Peyer's patch (tissue), 4 donors: Measurements from ENCODE around the gene PDE3A. TPM values are rescaled to one million over a fixed set of nuclear protein-coding genes. Genes with fewer than 3 reads are reported as not detected.

Source experiments
- DNase-seq, 3 donors: peaks; one replicate each; pipeline ENCODE4 v3.0.0-alpha.2; 2017 to 2019
- H3K27ac ChIP-seq, 4 donors: fragments of 200-600 bp; sonication (generic); one replicate each; pipeline ENCODE4 v1.5.1; 2016 to 2019
- H3K27me3 ChIP-seq, 2 donors: fragments of 200-600 bp; sonication (generic); one replicate each; pipeline ENCODE4 v1.5.1; 2019
- H3K36me3 ChIP-seq, 3 donors: fragments of 200-600 bp; sonication (generic); one replicate each; pipeline ENCODE4 v1.5.1; 2016 to 2019
- H3K4me1 ChIP-seq, 4 donors: fragments of 200-600 bp; sonication (generic); one replicate each; pipeline ENCODE4 v1.5.1; 2016 to 2019
- H3K4me3 ChIP-seq, 4 donors: fragments of 200-600 bp; sonication (generic); 1 replicate in 3 of 4; 2 replicates in 1 of 4; pipeline ENCODE4 v1.5.1; 2016 to 2019; ENCODE audit warnings: mild to moderate bottlenecking in 1 of 4
- H3K9me3 ChIP-seq, 4 donors: fragments of 200-600 bp; sonication (generic); one replicate each; pipeline ENCODE4 v1.5.1; 2016 to 2019; ENCODE audit warnings: mild to moderate bottlenecking in 1 of 4
- POLR2A ChIP-seq, 2 donors: fragments of 450-650 bp; IDR thresholded peaks; one replicate each; pipeline ENCODE4 v1.5.1; 2017; ENCODE audit warnings: antibody characterized with exemption in 2 of 2, mild to moderate bottlenecking in 2 of 2, moderate library complexity in 2 of 2
- total RNA-seq, 4 donors: library from RNA; depleted of rRNA; stranded (reverse); fragments of >200 nt; gene quantifications; one replicate each; pipeline ENCODE4 v1.1.0, GENCODE V29; 2016
- TF ChIP-seq, protein P1 (sequence below), 6 experiments: fragments of 450-650 bp in 4 of 6; fragments of 200-600 bp in 2 of 6; sonication (generic) in 1 of 6; IDR thresholded peaks; one replicate each; pipeline ENCODE4 v1.5.1; 2017 to 2019; ENCODE audit warnings: antibody characterized with exemption in 6 of 6, mild to moderate bottlenecking in 3 of 6, moderate library complexity in 1 of 6

PDE3A gene
- total RNA-seq, 4 donors from 2014 or later = 17.3 to 144 (median 120) TPM

DNA sequence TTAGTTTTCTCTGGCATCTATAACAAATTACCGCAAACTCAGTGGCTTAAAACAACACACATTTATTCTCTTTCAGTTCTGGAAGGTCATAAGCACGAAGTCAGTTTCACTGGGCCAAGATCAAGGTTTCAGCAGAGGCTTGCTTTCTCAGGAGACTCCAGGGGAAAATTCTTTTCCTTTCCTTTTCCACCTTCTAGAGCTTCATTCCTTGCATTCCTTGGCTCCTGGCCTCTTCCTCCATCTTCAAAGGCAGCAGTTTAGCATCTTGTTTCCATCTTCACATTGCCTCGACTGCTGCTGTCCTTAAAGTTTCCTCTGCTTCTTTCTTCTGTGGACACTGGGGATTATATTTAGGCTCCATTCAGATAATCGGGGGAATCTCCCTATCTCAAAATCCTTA, 106.1 kb downstream of the PDE3A start:
- Histone ChIP-seq H3K4me1 (no peaks in the 10 kb centered on the region), H3K27me3 (no peaks in the 10 kb centered on the region), H3K4me3 (no peak overlapping the region), H3K9me3 (no peaks in the 10 kb centered on the region), H3K36me3 (no peaks in the 10 kb centered on the region), H3K27ac (no peak overlapping the region)
- DNase-seq = no peak
- no peak for TF ChIP-seq POLR2A (IDR thresholded peaks at IDR 0.05)
- TF ChIP-seq, protein P1, sequence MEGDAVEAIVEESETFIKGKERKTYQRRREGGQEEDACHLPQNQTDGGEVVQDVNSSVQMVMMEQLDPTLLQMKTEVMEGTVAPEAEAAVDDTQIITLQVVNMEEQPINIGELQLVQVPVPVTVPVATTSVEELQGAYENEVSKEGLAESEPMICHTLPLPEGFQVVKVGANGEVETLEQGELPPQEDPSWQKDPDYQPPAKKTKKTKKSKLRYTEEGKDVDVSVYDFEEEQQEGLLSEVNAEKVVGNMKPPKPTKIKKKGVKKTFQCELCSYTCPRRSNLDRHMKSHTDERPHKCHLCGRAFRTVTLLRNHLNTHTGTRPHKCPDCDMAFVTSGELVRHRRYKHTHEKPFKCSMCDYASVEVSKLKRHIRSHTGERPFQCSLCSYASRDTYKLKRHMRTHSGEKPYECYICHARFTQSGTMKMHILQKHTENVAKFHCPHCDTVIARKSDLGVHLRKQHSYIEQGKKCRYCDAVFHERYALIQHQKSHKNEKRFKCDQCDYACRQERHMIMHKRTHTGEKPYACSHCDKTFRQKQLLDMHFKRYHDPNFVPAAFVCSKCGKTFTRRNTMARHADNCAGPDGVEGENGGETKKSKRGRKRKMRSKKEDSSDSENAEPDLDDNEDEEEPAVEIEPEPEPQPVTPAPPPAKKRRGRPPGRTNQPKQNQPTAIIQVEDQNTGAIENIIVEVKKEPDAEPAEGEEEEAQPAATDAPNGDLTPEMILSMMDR (IDR thresholded peaks at IDR 0.05) = no peak

DNA sequence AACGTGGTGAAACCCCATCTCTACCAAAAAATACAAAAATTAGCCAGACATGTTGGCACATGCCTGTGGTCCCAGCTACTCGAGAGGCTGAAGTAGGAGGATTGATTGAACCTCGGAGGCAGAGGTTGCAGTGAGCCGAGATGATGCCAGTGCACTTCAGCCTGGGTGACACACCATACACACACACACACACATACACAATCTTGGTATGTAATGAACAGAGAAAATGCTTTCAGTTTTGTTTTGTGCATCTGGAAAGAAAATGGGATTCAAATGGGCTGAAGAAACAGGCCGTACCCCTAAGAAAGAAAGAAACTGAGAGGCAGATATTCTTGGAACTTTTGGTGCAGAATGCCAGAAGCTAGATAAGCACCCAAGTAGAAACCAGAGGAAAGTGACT, 107.2 kb downstream of the PDE3A start:
- TF ChIP-seq POLR2A (IDR thresholded peaks at IDR 0.05) = no peak
- TF ChIP-seq, protein P1 (IDR thresholded peaks at IDR 0.05) = no peak
- no peak for DNase-seq
- Histone ChIP-seq H3K36me3 (no peaks in the 10 kb centered on the region), H3K4me1 (no peaks in the 10 kb centered on the region), H3K27ac (no peak overlapping the region), H3K27me3 (no peaks in the 10 kb centered on the region), H3K4me3 (no peak overlapping the region), H3K9me3 (no peaks in the 10 kb centered on the region)

DNA sequence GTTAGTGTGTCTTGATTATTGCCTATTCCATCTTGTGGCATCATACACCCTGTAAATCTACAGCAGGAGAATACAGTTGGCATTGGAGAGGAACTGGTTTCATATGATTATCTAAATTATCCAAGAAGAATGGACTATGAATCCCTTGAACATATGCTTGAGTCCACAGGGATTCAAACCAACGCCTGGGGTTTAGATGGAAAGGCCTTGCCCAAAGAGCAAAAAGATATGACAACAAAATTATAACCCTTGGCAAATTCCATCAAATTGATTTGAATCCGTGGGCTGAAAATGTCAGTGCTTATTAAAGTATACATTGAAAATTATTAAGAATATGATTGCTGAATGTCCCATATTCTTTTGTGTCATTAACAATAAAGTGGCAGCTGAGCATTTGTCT, 108.2 kb downstream of the PDE3A start:
- TF ChIP-seq, protein P1 (IDR thresholded peaks at IDR 0.05) = no peak
- no peak for TF ChIP-seq POLR2A (IDR thresholded peaks at IDR 0.05)
- H3K4me1 ChIP-seq = no peaks in the 10 kb centered on the region

DNA sequence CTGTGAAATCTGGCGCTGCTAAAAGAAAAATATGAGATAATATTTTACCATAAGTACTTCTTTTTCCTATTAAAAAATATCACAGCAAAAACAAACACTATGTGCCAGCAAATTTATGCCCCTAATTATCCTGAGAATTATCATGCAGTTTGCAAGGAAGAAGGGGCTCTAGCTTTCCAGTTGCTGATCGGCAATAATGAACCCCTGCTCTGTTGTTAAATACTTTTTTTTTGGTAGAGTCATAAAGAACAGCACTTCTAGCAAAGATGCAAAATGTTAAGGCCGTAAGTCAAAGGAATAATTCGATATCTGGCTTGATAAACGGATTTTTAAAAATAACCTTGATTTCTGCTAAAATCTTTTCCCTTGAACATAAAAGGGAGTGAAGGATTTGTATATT, 108.9 kb downstream of the PDE3A start:
- H3K27ac ChIP-seq = no peak overlapping the region
- no peak for TF ChIP-seq POLR2A (IDR thresholded peaks at IDR 0.05)
- TF ChIP-seq, protein P1 (IDR thresholded peaks at IDR 0.05) = no peak
- no peaks in the 10 kb centered on the region for H3K36me3 ChIP-seq
- H3K9me3 ChIP-seq = no peaks in the 10 kb centered on the region
- DNase-seq = no peak
- H3K4me1 ChIP-seq = no peaks in the 10 kb centered on the region
- H3K4me3 ChIP-seq = no peak overlapping the region
- no peaks in the 10 kb centered on the region for H3K27me3 ChIP-seq

More for the DNA sequence above, 108.2 kb downstream of the PDE3A start:
- no peaks in the 10 kb centered on the region for H3K27me3 ChIP-seq
- no peaks in the 10 kb centered on the region for H3K9me3 ChIP-seq
- no peak overlapping the region for H3K4me3 ChIP-seq
- no peak for DNase-seq
- no peak overlapping the region for H3K27ac ChIP-seq
- H3K36me3 ChIP-seq = no peaks in the 10 kb centered on the region

DNA sequence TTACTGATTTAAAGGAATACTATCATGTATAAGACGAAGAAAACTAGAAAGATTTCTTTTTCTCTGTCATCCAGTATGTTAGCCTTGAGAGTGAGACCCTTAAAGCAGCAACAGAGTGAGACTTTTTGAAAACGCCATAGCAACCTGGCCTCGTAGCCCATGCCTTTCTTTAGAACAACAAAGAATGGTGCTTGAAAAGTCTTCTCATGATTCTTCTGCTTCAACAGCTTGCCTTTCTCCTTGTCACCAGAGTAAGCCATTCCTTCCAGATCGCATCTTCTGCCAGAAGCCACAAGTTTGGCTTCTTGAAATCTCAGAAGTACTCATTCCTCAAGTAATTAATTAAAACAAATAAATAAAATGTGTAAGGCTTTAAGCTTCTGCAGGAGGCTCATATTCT, 109.3 kb downstream of the PDE3A start:
- Histone ChIP-seq H3K36me3 (no peaks in the 10 kb centered on the region), H3K27ac (no peak overlapping the region), H3K27me3 (no peaks in the 10 kb centered on the region), H3K4me1 (no peaks in the 10 kb centered on the region), H3K4me3 (no peak overlapping the region), H3K9me3 (no peaks in the 10 kb centered on the region)
- TF ChIP-seq, protein P1 (IDR thresholded peaks at IDR 0.05) = no peak
- TF ChIP-seq POLR2A (IDR thresholded peaks at IDR 0.05) = no peak
- no peak for DNase-seq

DNA sequence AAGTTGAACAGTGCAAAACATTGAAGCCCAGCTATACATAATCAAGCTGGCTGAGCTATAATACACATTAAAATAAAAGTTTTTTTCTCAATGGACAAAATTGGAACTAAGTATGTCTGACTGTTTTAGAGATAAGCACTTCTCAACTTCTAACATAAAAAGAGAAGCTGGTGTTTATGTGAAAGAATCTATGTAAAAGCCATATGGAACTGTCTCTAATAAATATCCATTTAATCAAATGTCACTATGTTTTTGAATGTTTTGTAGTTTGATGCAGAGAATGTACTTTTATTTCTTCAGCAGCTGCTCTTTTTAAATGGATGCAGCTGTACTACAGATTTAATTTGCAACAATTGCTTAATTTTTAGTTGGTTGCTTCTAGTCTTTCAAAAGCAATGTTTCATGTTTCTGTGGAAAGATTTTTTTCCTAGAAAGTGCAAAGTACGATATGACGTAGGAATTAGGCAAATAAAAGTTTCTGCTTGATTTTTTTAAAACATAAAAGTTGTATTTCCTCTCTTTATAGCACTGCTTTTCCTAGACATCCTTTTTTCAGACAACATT, 114.2 kb downstream of the PDE3A start:
- no peak for DNase-seq

More for the DNA sequence above, 114.2 kb downstream of the PDE3A start:
- Histone ChIP-seq H3K36me3 (no peaks in the 10 kb centered on the region), H3K4me1 (peaks cover 0 to 4% (median 0%) of the 10 kb centered on the region in 4 donors), H3K9me3 (no peaks in the 10 kb centered on the region), H3K27ac (no peak overlapping the region), H3K4me3 (no peak overlapping the region), H3K27me3 (no peaks in the 10 kb centered on the region)
- TF ChIP-seq, protein P1 (IDR thresholded peaks at IDR 0.05) = no peak
- no peak for TF ChIP-seq POLR2A (IDR thresholded peaks at IDR 0.05)
